ENCODE results near the gene GALNT13.

Gene GALNT13

DNA sequence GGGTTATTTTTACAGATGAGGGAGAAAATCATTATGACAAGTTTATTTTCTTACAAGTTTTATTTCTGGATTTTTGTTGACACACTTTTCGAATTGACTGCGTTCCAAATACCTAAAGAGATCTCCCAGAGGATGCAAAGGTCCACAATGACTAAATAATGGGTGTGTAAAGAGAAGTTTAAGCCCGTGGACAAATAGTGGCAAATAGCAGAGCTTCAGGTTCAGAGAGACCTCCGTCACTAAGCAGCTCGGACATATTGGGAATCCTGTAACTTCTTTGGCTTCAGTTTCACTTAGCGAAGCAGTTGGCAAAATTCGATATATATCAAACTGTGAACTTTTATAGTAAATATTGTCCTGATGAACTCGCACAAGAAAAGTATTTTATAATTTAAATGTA lies 556.3 kb downstream of the GALNT13 start:
- no peak for FAIRE-seq

DNA sequence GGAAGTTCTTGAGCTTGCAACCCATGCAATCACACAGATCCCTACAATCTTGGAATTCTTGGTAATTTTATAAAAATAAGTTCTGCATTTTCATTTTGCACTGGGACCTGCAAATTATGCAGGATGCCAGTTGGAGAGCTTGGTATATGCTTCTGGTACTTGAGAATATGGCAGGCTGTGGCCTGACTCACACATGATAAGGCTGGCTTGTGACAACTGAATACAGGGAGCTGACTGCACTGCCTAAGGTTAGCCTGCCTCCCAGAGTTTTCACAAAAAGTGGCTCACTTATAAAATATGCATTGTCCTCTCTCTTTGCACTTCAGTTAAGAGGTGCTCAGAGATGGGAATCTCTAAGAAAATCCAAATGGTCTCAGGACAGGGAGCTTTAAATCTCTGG lies 561.3 kb downstream of the GALNT13 start:
- no peak for FAIRE-seq

DNA sequence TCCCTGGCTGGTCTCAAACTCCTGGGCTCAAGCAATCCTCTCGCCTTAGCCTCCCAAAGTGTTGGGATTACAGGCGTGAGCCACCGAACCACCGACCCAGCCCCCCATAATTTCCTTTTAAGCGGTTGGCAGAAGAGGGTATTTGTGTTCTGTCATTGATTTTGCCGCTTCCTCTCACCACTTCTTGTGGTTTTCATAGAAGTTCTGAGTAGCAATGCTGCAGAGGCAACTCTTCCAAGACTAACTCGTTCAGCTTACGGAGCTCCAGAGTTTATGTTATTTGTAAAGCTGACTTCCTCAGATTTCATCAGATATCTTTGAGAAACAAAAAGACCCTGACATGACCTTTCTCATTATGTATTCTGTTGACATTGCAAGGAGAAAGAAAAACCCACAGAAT lies 565.4 kb downstream of the GALNT13 start:
- FAIRE-seq: no peak

DNA sequence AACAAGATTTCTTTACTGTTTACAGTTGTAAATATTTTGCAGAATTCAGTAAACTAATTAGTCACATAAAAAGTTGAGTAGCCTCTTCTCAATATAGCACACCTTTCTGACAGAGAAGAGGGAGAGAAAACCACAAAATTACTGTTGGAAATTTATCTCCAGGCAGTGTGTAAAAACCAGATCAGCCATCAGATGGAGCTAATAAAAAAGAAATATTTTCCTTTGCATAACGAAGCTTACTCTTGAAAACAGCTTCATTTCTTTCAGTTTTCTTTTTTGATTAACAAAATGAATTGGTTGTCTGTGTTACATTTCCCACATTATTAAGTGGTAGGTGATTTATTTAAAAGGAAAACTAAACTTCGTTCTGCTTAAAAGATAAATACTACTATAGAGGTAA lies 567.4 kb downstream of the GALNT13 start:
- FAIRE-seq: peak; percentile 65

DNA sequence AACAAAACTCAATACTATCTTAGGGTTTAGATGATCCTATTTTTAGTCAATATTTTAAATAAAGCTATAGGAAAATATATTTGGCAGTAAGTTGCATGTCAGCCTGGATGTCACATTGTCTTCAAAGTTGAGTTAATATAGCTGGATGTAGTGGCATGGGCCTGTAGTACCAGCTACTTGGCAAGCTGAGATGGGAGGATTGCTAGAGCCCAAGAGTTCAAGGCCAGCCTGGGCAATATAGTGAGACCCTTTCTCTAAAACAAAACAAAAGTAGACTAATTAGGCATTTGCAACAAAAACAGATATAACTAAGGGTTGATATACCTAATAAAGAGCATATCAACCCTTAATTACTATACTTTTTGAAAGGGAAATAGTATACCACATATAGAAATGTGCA lies 572.2 kb downstream of the GALNT13 start:
- no peak for FAIRE-seq

DNA sequence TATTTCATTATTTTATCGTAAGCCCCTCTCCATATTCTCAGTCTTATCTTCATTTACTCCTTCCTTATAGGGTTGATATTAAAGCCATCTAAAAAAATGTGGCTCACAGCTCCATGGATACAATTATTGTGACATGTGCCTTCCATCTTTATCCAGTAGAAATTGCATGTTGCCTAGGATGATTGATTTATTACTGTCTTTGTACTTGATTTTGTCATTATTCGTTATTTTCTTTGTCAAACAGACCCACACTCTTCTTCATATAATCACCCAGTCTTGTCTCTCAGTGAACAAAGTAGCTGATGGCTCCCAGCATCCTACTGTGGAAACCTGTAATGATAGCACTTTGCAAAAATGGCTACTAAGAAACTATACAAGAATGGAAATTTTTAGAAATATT lies 574.6 kb downstream of the GALNT13 start:
- no peak for FAIRE-seq

DNA sequence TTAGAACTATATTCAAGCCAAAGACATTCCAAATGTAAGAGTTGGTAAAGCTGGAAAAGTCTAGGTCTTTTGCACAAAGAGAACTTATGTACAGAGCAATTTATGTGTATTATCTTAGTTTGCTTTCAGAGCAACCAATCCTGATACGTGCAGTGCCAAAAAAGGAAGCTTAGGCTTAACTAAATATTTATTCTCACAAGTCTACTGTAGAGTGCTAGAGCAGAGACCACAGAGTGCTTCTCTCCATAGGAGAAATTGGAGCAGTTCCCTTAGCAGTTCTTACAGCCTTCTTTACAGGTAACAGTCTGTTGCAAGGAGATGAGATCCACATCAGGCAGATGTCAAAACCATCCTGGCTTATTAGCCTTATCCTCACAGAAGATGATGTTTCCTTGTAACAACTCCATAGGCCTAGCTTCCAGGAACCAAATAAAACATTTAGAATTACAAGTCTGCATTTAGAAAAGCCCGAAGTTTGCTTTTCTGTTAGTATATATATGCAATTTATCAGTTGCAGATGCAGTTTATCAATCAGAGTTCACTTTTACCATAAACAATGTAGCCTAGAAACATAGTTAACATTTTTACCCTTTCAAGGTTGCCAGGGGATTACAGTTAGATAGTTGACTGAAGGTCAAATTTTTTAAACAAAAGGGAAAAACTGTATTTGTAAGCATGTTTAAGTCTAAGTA lies 576.2 kb downstream of the GALNT13 start:
- FAIRE-seq: no peak

DNA sequence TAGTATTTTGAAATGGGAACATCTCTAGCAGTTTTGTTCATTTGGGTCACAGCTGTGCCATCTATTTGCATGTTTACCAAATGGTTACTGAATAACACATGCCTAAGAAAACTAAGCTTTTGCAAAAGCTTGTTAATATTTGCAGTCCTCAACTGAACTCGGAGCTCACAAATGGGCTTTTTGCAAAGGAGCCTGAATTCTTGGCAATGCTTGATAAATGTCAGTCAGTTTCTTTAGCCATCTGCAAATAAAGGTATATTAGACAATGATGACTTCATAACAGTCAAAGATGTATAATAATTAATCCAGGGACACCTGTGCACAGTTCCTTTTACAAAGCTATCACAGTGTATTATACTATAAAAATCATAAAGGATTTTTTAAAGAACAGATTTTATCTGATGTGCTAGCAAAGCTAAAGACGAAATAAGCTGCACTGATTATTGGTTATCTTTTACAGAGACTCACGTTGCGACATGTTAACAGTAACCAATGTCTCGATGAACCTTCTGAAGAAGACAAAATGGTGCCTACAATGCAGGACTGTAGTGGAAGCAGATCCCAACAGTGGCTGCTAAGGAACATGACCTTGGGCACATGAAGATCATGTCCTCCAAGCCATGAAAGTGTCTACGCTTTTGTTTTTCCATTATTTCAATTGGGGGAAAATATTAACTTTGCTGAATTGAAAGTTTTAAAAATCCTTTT lies 578.4 kb downstream of the GALNT13 start:
- FAIRE-seq: no peak

DNA sequence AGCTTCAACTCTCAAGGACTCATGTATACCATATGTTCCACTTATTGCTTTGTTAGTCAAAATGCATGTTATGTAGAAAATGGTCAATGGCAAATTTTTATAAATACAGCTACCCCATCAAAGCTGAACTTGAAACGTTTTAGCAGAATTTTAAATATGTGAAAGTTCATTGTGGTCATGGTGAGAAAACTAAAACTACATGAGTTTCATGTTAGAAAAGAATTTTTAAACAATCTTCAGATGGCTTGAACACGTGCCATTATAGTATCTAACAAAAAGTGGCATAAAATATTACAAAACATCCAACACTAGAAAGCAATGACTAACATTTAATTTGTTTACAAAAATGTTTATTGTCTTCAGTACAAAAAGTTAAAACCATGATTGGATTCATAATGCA lies 580.7 kb downstream of the GALNT13 start:
- no peak for FAIRE-seq

DNA sequence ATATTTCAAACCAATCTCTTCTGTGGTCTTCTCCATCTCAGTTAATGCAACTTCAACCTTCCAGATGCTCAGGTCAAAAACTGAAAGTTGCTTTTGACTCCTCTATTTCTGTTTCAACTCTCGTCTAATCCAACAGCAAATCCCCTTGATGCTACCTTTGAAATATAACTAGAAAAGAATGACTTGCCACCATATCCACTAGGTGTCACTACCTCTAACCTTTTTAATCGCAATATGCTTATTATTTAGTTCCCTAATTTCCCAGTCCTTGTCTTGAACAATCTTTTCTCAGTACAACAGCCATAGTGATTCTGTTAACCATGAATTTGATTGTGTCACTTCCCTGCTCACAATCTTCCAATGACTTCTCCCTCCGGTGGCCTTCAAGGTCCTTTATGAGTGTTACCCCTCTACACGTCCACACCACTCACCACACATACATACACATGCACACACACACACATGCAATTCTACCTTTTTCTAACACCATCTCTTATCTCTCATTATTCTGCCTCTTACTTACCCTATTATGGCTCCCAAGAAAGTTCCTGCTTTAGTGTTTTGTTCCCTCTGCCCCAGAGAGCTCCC lies 581.3 kb downstream of the GALNT13 start:
- FAIRE-seq: peak; percentile 54

DNA sequence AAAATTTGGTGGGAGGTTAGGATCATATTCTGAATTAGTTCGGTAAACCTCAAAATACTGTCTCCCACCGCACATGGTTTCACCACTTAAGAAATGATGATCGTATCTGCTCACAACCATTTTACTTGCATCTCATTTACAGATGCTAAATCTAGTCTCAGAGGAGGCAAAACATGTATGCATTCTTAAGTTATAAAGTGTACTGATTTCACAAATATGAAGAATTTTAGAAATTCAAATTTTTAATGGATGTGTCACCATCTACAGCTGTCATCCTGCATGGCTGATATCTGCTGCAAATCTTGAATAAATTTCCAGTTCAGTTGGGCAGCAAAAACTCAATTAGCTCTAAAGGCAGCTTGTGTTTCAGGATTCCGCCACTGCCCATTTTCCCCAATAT lies 583.4 kb downstream of the GALNT13 start:
- FAIRE-seq: no peak

DNA sequence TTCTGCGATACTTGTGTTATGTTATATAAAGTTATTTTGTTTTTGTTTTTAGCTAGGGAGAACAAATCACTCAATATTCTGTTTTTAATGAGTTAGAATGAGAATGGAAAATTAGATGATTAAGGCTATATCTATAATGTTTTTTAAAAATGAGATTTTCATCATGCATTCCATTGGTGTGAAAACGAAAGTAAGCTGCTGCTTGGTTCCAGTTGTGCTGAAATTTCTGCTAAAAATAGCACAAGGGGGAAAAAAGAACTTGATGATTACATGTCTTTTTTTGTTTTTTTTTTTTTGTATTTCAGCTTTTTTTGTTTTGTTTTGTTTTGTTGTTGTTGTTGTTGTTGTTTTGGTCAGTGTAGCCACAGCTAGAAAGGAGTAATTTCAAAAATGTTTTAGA lies 584.1 kb downstream of the GALNT13 start:
- peak; percentile 23 for FAIRE-seq

DNA sequence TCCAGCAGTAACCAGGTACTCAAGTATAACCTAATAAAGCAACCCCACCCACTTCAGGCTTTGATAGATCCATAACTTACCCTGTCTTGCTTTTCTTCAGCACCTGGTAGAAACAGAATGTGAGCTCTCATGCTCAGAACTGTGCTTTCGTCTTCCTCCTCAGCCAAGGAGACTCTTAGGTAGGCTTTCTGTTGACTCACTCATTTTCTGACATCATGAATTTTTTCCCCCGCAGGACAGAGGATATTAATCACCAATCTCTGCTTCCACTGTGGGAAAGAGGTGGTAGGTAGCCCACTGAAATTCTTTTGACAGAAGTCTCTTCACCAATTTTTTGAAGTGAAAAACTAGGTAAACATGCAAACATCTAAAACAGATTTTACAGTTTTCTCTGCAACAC lies 585.6 kb downstream of the GALNT13 start:
- FAIRE-seq: no peak

DNA sequence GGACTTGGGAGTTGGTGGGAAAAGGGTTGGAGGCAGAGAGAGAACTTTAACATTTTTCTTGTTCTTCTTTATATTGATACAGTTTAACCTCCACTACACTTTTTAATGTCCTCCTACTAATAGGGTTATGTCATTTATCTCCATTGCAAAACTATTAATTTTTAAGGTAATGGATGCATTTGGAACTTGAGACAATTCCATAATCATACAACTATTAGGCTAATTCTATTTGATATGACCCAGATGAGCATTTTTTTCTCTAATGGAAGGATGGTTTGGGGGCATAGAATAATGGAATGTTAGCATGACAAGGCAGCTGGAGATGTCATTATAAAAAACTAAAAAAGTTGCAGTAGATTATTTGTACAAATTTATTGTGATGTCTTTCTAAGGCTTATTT lies 587.6 kb downstream of the GALNT13 start:
- no peak for FAIRE-seq

DNA sequence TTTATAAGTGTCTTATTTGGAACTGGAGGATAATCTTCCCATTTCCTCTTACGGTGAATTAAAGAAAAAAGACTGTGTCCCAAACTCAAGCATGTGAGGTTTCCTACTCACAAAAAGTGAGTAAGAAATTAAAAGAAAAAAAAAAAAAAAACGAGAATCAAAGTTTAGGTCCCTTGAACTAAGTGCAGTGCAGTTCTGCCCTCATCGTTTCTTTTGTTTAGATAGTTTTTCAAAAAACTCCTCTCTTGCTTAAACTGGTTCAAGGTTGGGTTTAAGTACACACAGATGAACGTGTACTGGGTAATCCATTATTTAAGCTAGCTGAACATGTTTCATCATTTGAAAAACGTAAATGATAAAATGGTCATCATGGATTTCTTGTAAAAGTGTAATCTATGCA lies 590.9 kb downstream of the GALNT13 start:
- no peak for FAIRE-seq

DNA sequence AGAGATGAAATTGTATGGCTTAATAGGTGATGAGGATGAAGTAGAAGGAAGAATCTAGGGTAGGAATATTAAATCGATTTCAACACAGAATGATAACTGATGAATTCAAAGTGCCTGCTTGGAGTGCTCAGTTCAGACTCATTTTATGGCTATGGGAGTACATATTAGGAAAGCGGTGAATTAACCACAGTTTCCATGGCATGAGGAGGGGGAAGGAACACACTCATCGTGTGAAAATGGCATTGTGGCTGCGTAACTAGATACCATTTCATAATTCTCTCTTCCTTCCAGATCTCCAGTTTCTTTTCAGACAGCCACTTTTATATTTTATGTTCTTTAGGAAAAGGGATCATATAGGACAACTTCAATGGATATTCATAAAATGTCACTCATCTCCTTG lies 594.5 kb downstream of the GALNT13 start:
- no peak for FAIRE-seq

DNA sequence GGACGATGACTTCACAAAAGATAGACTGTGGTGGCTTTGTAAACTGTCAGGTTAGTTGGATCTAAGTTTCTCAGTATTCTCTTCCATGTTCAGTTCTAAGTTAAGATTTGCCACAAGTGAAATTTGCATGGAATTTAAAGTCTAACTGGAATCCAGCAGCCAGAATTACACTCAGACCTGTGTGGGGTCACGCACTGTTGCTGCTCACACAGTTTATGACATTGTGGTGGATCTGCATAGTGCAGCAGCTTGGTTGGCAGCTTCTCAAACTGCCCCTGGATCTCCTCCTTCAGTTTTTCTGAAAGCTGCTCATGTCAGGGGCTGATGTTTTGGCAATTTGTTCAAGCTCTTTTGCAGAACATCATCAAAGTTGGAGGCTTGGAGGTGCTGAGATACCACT lies 598.7 kb downstream of the GALNT13 start:
- no peak for FAIRE-seq

DNA sequence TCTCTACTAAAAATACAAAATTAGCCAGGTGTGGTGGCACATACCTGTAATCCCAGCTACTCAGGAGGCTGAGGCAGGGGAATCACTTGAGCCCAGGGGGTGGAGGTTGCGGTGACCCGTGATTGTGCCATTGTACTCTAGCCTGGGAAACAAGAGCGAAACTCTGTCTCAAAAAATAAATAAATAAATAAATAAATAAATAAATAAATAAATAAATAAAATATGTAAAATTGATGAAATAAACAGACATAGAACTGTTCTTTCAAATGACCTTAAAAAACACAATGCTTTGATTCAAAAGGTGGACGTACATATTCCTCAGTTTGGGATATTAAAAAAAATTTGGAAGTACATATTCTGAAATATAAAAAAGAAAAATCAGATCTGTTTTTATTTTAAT lies 599.8 kb downstream of the GALNT13 start:
- peak; percentile 64 for FAIRE-seq

DNA sequence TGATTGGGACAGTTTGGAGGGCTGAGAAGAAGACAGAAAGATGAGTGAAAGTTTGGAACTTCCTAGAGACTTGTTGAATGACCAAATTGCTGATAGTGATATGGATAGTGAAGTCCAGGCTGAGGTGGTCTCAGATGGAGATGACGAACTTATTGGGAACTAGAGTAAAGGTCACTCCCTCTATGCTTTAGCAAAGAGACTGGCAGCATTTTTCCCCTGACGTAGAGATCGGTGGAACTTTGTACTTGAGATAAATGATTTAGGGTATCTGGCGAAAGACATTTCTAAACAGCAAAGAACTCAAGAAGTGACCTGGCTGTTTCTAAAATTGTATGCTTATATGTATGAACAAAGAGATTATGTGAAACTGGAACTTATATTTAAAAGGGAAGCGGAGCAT lies 605.6 kb downstream of the GALNT13 start:
- no peak for FAIRE-seq

DNA sequence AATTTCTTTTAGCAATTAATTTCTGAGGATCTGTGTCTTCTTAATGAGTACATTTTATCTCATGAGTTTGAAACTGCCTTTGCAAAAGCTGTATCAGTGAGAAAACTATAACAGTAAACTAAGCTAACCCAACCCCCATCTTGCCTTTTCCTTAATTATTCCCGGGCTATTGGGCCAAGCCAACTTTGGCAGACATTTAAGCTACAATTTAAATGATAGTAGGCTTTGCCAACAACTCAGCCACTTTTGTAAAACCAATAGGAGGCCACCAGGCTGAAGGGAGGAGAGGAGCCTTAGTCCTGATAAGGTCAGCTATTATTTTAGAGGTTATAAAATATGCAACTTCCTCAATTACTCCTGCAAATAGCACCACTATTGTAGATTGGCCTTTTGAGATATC lies 608.8 kb downstream of the GALNT13 start:
- FAIRE-seq: no peak

DNA sequence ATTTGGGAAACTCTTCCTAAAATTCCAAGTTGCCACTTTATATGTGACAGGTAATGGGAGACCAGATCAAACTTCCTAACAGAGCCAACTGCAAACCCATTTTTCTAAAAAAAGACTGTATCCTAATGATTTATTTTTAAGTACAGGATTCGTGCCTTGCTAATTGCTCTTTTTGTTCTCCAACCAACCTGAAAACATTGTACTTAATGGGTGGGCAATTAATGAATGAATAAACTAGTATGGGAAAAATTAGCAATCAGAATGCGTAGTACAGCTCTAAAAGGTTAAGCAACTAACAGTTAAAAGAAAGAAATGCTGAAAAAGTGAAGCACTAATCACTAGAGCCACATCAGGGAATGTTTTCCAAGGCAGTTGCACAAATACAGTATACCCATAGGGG lies 609.6 kb downstream of the GALNT13 start:
- no peak for FAIRE-seq

DNA sequence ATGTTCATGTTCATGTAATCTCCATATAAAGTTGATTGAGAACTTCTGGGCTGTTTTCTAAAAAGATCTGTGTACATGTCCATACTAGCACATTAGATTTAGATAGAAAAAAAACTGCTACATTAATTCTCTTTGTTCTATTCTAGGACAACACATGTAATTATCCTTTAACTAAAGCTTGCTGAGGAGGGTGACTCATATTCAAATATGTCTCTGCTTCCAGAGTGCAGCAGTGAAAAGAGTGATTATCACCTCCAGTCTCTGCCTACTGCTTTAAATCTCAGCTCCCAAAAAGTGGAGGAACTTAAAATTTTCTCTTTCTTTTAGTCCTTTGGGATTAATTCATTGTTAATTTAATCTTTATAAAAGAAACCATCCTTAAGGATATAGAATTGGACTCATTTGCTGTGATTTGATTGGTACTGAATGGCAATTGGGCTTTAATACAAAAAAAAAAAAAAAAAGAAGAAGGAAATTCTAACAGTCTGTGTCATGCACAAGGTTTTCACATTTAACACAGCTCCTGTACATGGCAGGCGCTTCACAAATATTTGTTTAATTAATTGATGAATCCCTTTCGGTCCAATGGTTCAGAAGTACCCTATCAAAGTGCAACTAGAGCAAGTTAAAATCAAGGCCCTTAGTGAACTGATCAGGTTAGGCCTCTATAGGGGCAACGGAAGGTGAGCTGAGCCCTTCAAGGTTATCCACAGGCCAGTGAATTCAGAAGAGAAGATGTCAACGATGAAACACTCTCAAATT lies 612.8 kb downstream of the GALNT13 start:
- FAIRE-seq: no peak

DNA sequence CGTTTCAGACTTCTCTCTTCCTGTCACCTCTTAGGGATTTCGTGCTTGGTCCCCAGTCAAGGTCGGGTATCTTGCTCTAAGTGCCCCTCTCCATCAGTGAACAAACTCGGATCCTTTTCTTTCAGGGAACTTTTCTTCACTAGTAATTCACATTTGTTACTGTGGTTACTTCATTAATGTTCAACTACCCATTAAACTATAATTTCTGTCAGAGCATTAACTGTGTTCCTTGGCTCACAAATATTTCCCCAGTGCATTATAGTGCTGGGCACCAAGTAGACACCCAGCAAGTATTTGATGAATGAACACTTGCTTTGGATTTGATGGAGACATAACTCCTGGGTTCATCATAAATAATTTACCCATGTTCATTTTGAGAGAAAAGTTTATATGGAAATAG lies 617.1 kb downstream of the GALNT13 start:
- FAIRE-seq: no peak

Measured in A204.1 (cell line).